Brain microvascular endothelial cell (primary cell): ENCODE measurements around the gene BCL3.

Source experiments
- DNase-seq: peaks from one replicate; pipeline ENCODE4 v3.0.0-alpha.2; 2020
- H3K27ac ChIP-seq: fragments of 250-450 bp; sonication (Bioruptor Pico); 2 replicates; pipeline ENCODE4 v1.5.1; 2020; ENCODE audit warnings: mild to moderate bottlenecking, moderate library complexity
- H3K27me3 ChIP-seq: fragments of 250-450 bp; sonication (Bioruptor Pico); replicated peaks from 2 replicates; pipeline ENCODE4 v1.5.1; 2020; ENCODE audit warnings: mild to moderate bottlenecking
- H3K36me3 ChIP-seq: fragments of 250-450 bp; sonication (Bioruptor Pico); replicated peaks from 2 replicates; pipeline ENCODE4 v1.5.1; 2020; ENCODE audit warnings: mild to moderate bottlenecking
- H3K4me3 ChIP-seq: 2 replicates; pipeline ENCODE4 v1.5.1; 2011; ENCODE audit warnings: low read depth, mild to moderate bottlenecking, control low read depth, low read length, moderate library complexity
- in situ Hi-C: cut with HindIII; loops from 2 replicates; pipeline ENCODE4 v1.10.0; 2017; ENCODE audit warnings: low sequenced_read_pairs, low pct_ligation_motif_present
- TF ChIP-seq, protein P1 (sequence below): IDR thresholded peaks from 2 replicates; pipeline ENCODE4 v1.5.1; 2011; ENCODE audit warnings: low read depth, mild to moderate bottlenecking, moderate library complexity, low read length, control low read depth, inconsistent platforms; ENCODE audit errors: missing control alignments

Gene BCL3

DNA sequence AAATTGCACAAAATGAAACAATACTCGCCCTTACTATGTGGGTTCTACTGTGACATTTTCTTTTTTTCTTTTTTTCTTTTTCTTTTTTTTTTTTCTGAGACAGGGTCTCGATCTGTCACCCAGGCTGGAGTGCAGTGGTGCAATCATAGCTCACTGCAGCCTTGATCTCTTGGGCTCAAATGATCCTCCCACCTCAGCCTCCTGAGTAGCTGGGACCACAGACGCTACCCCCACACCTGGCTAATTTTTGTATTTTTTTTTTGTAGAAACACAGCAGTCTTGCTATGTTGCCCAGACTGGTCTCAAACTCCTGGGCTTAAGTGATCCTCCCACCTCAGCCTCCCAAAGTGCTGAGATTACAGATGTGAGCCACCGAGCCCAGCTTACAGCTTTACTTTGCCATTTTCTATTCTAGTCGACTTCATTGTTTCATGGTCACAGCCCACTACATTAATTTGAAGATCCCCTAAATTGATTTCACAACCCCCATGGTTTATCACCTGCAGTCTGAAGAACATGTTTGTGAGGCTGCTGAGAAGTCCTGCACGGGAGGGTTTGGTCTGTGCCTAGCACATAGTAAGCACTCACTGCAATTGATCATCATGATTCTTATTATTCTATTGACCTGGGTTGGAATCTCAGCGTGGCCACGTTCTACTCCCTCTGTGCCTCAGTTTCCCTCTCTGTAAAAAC lies 3.8 kb downstream of the BCL3 start:
- in situ Hi-C loops = no loop called here
- no peak overlapping the region for H3K27ac ChIP-seq
- TF ChIP-seq, protein P1, sequence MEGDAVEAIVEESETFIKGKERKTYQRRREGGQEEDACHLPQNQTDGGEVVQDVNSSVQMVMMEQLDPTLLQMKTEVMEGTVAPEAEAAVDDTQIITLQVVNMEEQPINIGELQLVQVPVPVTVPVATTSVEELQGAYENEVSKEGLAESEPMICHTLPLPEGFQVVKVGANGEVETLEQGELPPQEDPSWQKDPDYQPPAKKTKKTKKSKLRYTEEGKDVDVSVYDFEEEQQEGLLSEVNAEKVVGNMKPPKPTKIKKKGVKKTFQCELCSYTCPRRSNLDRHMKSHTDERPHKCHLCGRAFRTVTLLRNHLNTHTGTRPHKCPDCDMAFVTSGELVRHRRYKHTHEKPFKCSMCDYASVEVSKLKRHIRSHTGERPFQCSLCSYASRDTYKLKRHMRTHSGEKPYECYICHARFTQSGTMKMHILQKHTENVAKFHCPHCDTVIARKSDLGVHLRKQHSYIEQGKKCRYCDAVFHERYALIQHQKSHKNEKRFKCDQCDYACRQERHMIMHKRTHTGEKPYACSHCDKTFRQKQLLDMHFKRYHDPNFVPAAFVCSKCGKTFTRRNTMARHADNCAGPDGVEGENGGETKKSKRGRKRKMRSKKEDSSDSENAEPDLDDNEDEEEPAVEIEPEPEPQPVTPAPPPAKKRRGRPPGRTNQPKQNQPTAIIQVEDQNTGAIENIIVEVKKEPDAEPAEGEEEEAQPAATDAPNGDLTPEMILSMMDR = no peak
- H3K36me3 ChIP-seq = peaks cover 36% of the 10 kb centered on the region
- H3K27me3 ChIP-seq = no peaks in the 10 kb centered on the region
- H3K4me3 ChIP-seq = no peak overlapping the region
- no peak for DNase-seq

DNA sequence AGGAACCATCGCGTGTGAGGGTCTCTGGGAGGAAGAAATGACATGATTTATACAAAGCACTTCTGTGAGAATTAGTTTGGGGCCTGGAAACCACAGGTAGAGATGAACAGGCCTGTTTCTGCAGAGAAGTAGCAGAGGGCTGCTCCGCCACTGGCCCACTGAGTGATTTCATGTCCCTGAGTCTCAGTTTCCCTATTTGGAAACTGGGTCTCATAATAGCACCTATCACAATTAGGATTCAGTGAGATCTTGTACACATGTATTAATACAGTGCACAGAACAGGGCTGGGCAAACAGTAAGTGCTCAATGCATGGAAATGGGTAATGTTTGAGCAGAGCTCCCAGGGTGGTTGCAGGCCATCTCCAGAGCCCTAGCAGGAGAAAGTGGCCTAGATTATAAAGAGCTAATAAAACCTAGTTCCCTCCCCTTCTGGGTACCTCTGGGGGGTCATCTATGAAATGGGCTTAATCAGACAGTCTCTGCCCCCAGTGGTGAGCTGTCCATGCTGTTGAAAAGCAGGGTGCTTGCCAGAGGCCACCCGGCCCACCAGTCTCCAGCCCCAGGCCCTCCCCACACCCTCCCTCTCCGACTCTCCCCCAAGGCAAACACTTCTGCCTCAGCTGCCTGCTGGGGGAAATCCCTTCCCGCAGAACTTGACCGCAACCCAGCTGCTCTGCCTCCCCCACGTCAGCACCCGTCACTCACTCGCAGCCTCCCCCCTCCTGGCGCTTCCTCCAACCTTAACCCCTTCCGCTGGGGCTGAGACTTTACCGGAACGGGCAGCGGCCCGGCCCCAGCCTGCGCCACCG lies 4.5 kb downstream of the BCL3 start:
- Histone ChIP-seq H3K27ac (peak overlapping the region; percentile 73), H3K27me3 (no peaks in the 10 kb centered on the region), H3K36me3 (peaks cover 42% of the 10 kb centered on the region), H3K4me3 (peak overlapping the region; percentile 45)
- TF ChIP-seq, protein P1 = peak; percentile 36
- DNase-seq = peak; percentile 95
- in situ Hi-C loops = no loop called here

DNA sequence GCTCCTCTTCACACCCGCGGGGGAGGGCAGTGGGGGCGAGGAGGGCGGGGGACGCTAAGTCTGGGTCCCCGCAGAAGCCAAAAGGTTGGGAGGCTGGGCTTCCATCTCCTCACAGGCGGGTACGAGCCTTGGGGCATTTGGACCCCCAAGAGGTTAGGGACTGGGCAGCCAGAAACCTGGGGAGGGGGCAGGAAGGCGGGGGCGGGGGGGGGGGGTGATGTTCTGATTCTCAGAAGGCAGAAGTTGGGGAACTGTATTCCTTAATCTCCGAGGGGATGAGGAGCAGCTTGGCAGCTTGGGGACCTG lies 5.1 kb downstream of the BCL3 start:
- in situ Hi-C loops = no loop called here
- peak overlapping the region; percentile 73 for H3K27ac ChIP-seq
- no peaks in the 10 kb centered on the region for H3K27me3 ChIP-seq
- DNase-seq = no peak
- TF ChIP-seq, protein P1 = no peak
- peaks cover 47% of the 10 kb centered on the region for H3K36me3 ChIP-seq
- peak overlapping the region; percentile 45 for H3K4me3 ChIP-seq

DNA sequence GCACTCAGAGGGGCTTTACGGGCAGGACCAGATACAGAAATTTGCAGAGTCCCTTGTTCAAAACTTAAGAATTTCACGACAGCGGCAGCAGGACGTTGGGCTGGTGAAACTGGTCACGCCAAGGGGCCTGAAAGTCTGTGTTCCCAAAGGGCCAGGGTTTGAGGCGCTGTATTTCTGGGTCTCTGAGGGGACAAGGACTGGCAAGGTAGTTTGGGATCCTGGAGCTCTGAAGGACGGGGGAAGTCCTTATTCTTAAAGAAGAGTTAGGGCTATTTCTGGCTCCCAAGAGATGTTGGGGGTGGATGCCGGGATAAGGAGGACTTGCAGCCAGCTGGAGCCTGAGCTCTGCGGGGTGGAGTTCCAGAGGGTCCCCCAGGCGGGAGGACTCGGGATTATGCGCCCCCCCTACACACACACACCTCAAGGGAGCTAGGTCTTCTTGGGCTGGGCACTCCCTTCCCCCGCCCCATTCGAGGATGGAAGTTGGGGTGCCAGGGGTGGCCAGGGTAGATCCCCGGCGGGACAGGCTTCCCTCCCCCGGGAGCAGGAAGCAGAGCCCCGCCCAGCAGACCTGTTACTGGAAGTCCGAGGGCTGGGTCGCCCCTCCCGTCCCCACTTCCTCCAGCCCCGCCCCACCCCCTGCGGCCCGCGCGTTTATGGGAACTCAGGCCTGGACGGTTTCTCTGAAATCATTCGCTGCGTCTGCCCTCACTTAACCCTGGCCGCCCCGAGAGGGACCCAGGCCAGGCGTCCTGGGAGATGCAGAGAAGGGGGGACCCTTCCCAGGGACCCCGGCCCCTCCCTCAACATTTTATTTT lies 5.6 kb downstream of the BCL3 start:
- Histone ChIP-seq H3K27ac (peak overlapping the region; percentile 73), H3K36me3 (peaks cover 48% of the 10 kb centered on the region), H3K4me3 (peak overlapping the region; percentile 45), H3K27me3 (no peaks in the 10 kb centered on the region)
- TF ChIP-seq, protein P1 = peak; percentile 2
- peak; percentile 67 for DNase-seq
- in situ Hi-C loops = no loop called here

DNA sequence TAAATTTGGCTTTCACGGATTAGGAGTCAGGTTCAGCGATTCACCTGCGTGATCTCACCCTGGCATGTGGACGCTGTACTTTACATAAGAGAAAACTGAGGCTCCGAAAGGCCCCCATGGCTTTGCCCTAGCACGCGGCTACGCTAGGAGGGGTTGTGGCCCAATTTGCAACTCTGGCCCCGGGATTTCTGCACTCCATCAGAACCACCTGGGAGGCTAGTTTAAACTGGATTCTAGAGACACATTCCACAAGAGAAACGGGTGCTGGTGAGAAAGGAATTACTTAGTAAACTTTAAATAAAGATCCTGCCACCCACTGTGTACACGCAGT lies 6.2 kb downstream of the BCL3 start:
- Histone ChIP-seq H3K36me3 (peaks cover 54% of the 10 kb centered on the region), H3K27ac (peak overlapping the region; percentile 73), H3K27me3 (no peaks in the 10 kb centered on the region), H3K4me3 (no peak overlapping the region)
- in situ Hi-C loops = no loop called here
- TF ChIP-seq, protein P1 = no peak
- DNase-seq = no peak
